Stimulated activated CD8-positive, alpha-beta memory T cell treated with anti-CD3 and anti-CD28 coated beads, Interleukin-15, amount 100 ng/mL, for 24 hours (primary cell): Measurements from ENCODE around the gene B3GALNT2.

Source experiments
- DNase-seq: peaks from one replicate; pipeline ENCODE4 v3.0.0-alpha.2; 2020; ENCODE audit warnings: low read depth

The B3GALNT2 gene

GRCh38 chr1:235450886-235451483 is 53.3 kb downstream of the B3GALNT2 start:
- no peak for DNase-seq

DNA sequence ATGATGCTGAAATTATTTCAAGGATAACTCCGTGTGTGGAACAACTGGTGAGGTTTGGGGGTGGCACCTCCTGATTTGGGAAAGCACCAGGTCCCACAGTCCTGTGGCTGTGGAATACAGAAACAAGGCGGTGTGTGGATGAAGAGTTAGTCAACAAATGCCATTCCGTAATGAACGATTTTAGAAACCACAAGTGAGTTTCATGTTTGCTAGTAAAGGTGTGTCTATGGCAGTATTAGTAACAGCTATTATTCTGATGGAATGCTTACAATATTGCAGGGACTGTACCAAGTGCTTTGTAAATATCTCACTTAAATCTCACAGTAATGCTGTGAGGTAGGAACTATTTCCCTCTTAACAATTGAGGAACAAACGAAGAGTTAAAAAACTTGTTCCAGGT is 53.8 kb downstream of the B3GALNT2 start:
- DNase-seq, result no peak

- no peak for DNase-seq
These were observed 55.6 kb downstream of the B3GALNT2 start for GRCh38 chr1:235448616-235449015.

DNA sequence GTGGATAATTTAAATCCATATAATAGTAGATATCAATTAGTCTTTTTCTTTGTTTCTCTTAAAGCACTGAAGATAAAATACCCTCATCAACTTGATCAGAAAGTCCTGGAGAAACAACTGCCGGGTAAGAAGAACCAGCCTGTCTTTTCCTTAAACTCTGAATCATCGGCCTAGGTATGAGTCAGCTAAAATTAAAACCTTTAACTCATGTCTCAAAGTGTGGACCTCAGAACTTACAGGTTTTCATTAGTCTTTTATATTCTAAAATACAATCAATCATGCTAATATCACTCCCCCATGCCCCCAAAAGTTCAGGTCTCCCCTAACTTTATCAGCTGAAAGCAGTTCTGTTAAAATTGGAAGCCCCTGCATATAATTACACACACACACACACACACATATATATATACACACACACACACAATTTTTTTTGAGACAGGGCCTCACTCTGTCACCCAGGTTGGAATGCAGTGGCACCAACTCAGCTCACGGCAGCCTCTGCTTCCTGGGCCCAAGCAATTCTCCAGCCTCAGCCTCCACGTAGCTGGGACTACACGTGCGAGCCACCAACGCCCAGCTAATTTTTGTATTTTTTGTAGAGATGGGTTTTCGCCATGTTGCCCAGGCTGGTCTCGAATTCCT is 61.3 kb downstream of the B3GALNT2 start:
- no peak for DNase-seq

- no peak for DNase-seq
These were observed 63.0 kb downstream of the B3GALNT2 start for GRCh38 chr1:235441159-235441685.

DNA sequence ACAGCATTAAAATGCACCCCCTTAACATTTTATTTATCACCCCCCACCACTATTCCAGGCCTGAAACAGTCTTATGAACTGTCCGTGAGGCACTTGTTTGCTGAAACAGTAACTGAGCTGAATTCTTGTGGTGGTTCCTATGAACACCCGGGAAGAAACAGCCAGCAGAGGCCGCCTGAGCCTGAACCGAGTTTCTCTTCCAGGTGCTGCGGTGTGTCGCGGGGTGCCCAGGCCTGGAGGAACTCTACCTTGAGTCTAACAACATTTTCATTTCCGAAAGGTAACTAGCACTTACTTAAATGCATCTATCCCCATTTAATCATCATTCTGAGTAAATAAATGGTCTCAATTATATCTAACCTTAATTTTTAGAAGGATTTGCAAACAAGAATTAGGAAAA is 70.3 kb downstream of the B3GALNT2 start:
- no peak for DNase-seq

- DNase-seq, result no peak
These were observed 73.3 kb downstream of the B3GALNT2 start for GRCh38 chr1:235430991-235431390.

DNA sequence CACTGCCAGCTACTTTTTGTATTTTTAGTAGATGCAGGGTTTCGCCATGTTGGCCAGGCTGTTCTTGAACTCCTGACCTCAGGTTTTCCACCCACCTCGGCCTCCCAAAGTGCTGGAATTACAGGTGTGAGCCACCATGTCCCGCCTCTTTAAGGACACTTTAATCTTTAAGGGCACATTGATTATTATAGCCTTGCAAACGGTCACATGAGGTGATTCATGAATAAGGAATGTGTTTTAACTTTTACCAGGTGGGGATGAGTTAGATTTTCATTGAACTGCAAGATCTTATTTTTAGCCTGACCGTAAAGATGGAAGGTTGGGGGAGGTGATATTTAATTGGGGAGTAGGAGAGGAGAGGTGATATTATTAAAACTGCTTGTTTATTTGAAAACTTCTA is 75.1 kb downstream of the B3GALNT2 start:
- no peak for DNase-seq

- DNase-seq, result no peak
These were observed 76.8 kb downstream of the B3GALNT2 start for GRCh38 chr1:235427447-235427846.

DNA sequence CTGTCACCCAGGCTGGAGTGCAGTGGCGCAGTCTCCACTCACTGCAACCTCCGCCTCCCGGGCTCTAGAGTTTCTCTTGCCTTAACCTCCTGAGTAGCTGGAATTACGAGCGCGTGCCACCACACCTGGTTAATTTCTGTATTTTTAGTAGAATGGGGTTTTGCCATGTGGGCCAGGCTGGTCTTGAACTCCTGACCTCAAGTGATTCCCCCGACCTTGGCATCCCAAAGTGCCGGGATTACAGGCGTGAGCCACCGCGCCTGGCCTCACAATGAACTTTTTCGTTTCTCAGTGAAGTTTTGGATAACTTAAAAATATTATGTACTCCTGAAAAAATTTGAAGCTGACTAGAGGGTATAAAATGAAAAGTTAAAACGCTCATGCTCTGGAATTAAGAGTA is 77.6 kb downstream of the B3GALNT2 start:
- DNase-seq, result no peak

DNA sequence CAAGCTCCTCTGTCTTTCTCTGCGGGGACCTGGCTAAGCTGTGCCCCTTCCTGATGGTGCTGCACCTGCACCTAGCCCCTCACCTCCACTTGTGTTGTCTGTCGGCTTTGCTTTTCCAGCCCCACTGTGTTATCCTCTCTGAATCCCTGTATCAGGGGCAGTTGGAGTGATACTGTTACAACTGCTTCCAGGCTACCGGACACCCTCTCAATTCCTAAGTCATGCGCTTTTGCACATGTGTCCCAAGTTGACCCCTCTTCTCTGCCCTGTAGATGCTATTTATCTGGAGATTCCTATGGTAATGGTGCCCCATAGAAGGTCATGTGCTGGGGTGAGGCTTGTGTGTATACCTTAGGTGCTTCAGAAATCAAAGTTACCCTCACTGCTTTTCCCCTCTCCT is 78.1 kb downstream of the B3GALNT2 start:
- DNase-seq, result no peak

DNA sequence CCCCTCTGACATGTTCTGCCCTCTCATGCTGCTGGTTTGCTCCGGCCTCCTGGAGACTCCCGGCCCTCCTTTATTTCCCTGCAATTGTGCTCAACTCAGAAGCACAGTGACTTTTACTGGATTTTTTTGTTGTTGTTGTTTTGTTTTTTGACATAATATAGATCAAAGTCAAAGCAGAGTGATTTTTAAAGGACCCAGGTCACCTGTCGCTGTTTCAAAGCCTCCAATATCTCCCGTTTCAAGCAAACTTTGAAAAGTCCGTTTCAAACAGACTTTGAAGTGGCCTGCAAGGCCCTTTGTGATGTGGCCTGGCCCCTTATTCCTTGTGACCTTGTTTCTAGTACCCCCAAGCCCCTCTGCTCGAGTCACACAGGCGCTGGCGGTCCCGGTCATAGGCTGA is 78.9 kb downstream of the B3GALNT2 start:
- DNase-seq, result no peak

DNA sequence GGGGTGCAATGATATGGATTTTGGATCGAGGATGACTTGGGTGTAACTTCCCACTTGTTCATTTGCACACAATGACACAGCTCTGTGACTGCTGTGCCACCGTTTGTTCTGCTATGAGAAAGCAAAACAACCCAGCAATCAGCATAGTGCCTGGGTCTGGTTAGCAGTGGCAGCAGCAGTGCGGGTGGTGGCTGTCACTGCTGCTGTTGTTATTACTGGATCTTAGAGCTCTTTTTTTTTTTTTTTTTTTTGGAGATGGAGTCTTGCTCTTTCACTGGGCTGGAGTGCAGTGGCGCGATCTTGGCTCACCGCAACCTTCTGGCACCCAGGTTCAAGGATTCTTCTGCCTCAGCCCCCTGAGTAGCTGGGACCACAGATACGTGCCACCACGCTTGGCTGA is 80.2 kb downstream of the B3GALNT2 start:
- no peak for DNase-seq

DNA sequence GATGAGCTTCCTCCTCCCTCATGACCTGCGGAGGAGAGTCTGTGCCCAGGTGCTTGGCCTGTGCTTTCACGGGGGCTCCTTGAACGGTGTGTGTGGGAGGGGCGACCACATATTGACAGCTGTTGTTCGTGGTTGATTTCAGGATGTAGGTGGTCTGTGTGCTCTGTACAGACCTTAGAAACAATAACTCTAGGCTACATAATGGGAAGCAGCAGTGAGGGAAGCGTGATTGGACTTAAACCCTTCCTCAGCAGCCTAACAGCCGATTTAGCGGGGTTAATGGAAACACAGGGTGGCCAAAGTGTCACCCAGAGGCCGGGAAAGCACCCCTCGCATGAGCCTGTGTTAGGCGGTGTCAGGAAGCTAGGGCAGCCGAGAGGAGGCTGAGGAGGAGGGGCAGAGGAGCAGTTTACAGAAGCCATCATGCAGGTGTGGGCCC is 81.0 kb downstream of the B3GALNT2 start:
- no peak for DNase-seq

DNA sequence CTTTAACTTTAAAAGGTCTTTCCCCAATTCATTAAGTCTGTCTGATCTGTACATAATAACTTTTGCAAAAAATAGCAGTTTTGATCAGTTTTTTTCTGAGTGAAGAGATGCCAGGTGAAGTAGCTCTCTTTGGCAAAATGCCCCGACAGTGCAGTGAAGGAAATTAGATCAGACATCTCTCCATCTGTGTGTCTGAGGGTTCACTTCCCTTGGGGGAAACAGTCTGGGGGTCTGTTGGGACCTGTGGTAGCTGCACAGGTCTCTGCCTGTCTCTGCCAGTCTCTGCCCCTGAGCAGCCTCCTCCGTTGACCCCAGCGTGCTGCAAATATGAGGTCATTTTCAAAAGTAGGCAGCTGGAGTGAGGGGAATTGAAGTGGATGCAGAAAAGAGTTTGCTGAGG is 82.5 kb downstream of the B3GALNT2 start:
- DNase-seq, result no peak

DNA sequence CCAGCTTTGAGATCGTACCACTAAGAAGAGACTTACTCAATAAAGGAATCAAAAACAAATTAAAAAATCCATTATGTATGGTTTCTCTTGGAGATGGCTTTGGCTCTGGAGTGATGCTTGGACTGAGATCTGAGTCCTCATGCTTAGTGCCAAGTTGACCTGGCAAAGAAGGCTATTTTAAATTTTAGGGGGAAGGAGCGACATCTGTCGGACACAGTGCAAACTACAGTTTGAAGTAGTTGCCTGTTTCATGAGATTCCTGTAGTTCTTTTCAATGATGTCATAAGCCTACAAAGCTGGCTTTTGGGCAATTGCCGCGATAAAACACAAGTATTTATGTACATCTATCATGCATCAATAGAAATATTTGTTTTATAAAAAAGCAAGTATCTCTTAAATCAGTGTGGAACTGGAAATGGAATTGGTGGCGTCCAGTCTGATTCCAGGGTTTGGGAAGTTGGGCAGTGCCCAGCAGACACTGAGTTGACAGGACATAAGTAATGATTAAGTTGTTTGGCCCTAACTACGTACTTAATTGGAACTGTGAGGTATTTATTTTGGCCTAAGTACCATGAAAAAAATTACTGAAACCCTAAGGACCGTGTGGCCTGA is 87.1 kb downstream of the B3GALNT2 start:
- DNase-seq, result peak; percentile 27

GRCh38 chr1:235416662-235417049 is 87.6 kb downstream of the B3GALNT2 start:
- DNase-seq, result no peak

DNA sequence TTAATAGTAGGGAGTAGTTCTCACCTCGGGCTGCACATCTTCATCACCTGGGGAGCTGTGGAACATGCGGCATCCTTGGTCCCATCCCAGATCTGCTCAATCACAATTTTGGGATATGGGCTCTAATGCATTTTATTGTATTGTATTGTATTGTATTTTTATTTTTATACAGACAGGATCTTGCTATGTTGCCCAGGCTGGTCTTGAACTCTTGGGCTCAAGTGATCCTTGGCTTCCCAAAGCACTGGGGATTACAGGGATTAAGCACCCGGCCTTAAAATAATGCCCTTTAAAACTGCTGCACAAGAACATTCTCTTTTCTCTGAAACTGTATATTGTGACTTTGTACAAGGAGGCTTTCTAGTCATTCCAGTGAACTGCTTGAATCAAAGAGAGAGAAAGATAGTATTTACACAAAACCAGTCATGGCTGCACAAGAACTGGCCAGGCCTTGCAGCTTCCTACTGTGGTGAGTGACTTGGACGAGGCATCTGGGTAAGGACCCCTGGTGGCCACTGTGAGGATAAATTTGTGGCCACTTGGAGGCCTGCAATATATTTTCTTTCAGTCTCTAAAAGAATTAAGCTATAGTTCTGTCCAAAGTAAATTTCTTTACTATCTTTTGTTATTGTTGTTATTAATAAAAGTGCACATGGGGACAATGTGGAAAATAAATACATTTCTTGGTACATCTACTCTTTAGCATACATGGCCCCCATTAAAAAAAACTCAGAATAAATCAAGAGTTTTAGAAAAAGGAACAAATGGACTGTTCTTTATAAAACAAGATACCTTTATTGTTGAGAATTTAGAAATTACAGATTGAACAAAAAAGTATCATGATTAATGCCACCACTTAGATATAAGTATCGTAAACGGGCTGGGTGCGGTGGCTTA is 89.0 kb downstream of the B3GALNT2 start:
- no peak for DNase-seq

DNA sequence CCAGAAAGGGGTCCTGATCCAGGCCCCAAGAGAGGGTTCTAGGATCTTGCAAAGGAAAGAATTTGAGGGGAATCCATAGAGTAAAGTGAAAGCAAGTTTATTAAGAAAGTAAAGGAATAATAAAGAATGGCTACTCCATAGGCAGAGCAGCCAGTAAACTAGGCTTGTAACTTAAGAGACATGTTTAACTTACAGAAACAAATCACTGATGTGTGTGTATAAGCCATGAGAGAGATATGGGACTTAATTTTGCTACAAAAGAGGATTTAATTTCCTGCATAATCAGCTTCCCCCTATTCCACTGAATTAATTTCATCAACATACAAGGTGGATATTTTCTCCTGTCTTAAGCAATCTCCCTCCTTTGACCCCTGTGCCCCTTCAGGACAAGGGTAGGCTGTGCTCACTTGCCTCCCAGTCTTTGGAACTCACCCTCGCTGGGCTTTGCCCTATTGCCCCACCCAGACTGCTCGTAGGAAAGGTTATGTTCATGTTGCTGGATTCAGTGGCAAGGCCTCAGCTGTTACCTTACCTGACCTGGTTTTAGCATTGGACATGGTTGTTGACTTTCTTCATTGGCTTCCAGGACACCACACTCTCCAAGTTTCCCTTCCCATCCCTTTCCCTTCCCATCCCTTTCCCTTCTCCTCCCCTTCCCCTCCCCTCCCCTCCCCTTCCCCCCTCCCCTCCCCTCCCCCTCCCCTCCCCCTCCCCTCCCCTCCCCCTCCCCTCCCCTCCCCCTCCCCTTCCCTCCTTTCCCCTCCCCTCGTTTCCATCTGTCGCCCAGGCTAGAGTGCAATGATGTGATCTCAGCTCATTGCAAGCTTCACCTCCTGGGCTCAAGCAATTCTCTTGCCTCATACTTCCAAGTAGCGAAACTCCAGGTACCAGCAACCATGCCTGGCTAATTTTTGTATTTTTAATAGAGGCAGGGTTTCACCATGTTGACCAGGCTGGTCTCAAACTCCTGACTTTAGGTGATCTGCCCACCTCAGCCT is 92.5 kb downstream of the B3GALNT2 start:
- DNase-seq, result no peak

DNA sequence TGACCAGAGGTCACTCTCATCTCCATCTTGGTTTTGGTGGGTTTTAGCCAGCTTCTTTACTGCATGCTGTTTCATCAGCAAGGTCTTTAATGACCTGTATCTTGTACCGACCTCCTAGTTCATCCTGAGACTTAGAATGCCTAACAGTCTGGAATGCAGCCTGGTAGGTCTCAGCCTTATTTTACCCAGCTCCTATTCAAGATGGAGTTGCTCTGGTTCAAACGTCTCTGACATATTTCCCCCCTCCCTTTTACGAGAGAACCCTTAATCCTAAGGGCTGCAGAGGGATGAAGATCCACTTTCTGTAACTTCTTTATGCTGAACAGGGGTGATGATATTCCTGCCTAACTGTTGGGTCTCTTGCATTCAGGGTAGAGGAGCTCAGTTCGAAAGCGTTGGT is 93.8 kb downstream of the B3GALNT2 start:
- no peak for DNase-seq
